HEK293 (cell line): ENCODE data around the gene KLHL29.

Experiments used
- ZNF112 ChIP-seq: fragments of 450-650 bp; formaldehyde crosslinking; IDR thresholded peaks from 2 replicates; pipeline ENCODE4 v1.5.0; 2017; ENCODE audit warnings: missing biosample characterization, missing genetic modification characterization
- ZNF548 ChIP-seq: fragments of 450-650 bp; formaldehyde crosslinking; IDR thresholded peaks from 2 replicates; pipeline ENCODE4 v1.5.1; 2016; ENCODE audit warnings: missing biosample characterization, missing genetic modification characterization
- ZNF707 ChIP-seq: fragments of 450-650 bp; formaldehyde crosslinking; IDR thresholded peaks from 2 replicates; pipeline ENCODE4 v1.5.1; 2016; ENCODE audit warnings: missing biosample characterization, missing genetic modification characterization
- ZNF830 ChIP-seq: fragments of 450-650 bp; IDR thresholded peaks from 2 replicates; pipeline ENCODE4 v1.5.0; 2018; ENCODE audit warnings: missing biosample characterization, missing genetic modification characterization, low read depth, mild to moderate bottlenecking, moderate library complexity
- ZSCAN18 ChIP-seq: fragments of 450-650 bp; formaldehyde crosslinking; IDR thresholded peaks from 2 replicates; pipeline ENCODE4 v1.5.1; 2016; ENCODE audit warnings: missing biosample characterization, missing genetic modification characterization
- TF ChIP-seq, protein P1 (sequence below): sonication (generic); formaldehyde crosslinking; IDR thresholded peaks from 2 replicates; pipeline ENCODE4 v1.8.1; 2022; ENCODE audit warnings: mild to moderate bottlenecking, moderate library complexity, missing genetic modification reagents

- TF ChIP-seq ZSCAN18 (tag by site-specific recombination): no peak
- no peak for TF ChIP-seq ZNF548 (tag by site-specific recombination)
- no peak for TF ChIP-seq ZNF707 (tag by site-specific recombination)
- no peak for TF ChIP-seq ZNF112 (tag by site-specific recombination)
- TF ChIP-seq ZNF830 (tag by site-specific recombination): no peak
- TF ChIP-seq, protein P1, sequence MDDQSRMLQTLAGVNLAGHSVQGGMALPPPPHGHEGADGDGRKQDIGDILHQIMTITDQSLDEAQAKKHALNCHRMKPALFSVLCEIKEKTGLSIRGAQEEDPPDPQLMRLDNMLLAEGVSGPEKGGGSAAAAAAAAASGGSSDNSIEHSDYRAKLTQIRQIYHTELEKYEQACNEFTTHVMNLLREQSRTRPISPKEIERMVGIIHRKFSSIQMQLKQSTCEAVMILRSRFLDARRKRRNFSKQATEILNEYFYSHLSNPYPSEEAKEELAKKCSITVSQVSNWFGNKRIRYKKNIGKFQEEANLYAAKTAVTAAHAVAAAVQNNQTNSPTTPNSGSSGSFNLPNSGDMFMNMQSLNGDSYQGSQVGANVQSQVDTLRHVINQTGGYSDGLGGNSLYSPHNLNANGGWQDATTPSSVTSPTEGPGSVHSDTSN (CRISPR knock-in tag): no peak
Measured at GRCh38 chr2:23524261-23524706, 139.3 kb downstream of the KLHL29 start.
